SK-N-SH (cell line): ENCODE results near the gene HP1BP3. TPM values are rescaled to one million over a fixed set of nuclear protein-coding genes. Genes with fewer than 3 reads are reported as not detected.
A peak's percentile ranks its signal among the peaks of the same experiment; 100 is the strongest.

Experiments used
- CTCF ChIA-PET: fragments of 300-600, 350-600 bp; formaldehyde crosslinking; extraction: SDS; loops from one replicate; lab custom pipeline; 2021; lab: Yijun Ruan, JAX
- POLR2A ChIA-PET: fragments of 350-600 bp; sonication (Branson Sonifier 250); formaldehyde crosslinking; extraction: SDS; loops from one replicate; lab custom pipeline; 2020; ENCODE audit warnings: antibody characterized with exemption, inconsistent platforms; lab: Yijun Ruan, JAX
- DNase-seq: peaks from one replicate; pipeline ENCODE4 v3.0.0; 2012
- H2AFZ ChIP-seq: fragments of 200-600 bp; sonication (generic); 2 replicates; pipeline ENCODE4 v1.8.1; 2016; ENCODE audit warnings: antibody characterized with exemption, mild to moderate bottlenecking, low read depth
- H3F3A ChIP-seq: fragments of 200-600 bp; sonication (generic); replicated peaks from 2 replicates; pipeline ENCODE3; 2016; ENCODE audit warnings: antibody characterized with exemption, mild to moderate bottlenecking; ENCODE audit not compliant: insufficient read depth
- H3K27ac ChIP-seq, 2 experiments: fragments of 200-500 bp in 1 of 2; fragments of 200-600 bp in 1 of 2; sonication (Bioruptor generic) in 1 of 2; sonication (generic), shearing (Covaris generic) in 1 of 2; 2 replicates each; pipeline versions ENCODE4 v1.5.1 to v1.6.1; 2014 to 2016; ENCODE audit warnings: low read depth in 2 of 2, inconsistent platforms in 1 of 2, low read length in 1 of 2, mild to moderate bottlenecking in 1 of 2, mixed read lengths in 1 of 2
- H3K27me3 ChIP-seq: fragments of 200-600 bp; sonication (generic), shearing (Covaris generic); 2 replicates; pipeline ENCODE4 v1.6.1; 2016; ENCODE audit warnings: mixed run types; ENCODE audit not compliant: insufficient read depth
- H3K36me3 ChIP-seq, 2 experiments: fragments of 200-500 bp in 1 of 2; fragments of 200-600 bp in 1 of 2; sonication (Bioruptor generic) in 1 of 2; sonication (generic) in 1 of 2; replicated peaks in 1 of 2; 2 replicates each; pipeline versions ENCODE3 to v1.5.1; 2014 to 2016; ENCODE audit warnings: low read length in 1 of 2, mild to moderate bottlenecking in 1 of 2; ENCODE audit not compliant: insufficient read depth in 2 of 2, control insufficient read depth in 1 of 2
- H3K4me1 ChIP-seq, 2 experiments: fragments of 200-500 bp in 1 of 2; fragments of 200-600 bp in 1 of 2; sonication (Bioruptor generic) in 1 of 2; sonication (generic), shearing (Covaris generic) in 1 of 2; 2 replicates each; pipeline versions ENCODE4 v1.5.1 to v1.6.1; 2014 to 2016; ENCODE audit warnings: low read depth in 1 of 2, low read length in 1 of 2, mixed run types in 1 of 2; ENCODE audit not compliant: insufficient read depth in 2 of 2, control insufficient read depth in 1 of 2
- H3K4me2 ChIP-seq: fragments of 200-600 bp; sonication (generic), shearing (Covaris generic); 2 replicates; pipeline ENCODE4 v1.6.1; 2017; ENCODE audit warnings: mixed run types
- H3K4me3 ChIP-seq, 2 experiments: fragments of 200-500 bp in 1 of 2; fragments of 200-600 bp in 1 of 2; sonication (Bioruptor generic) in 1 of 2; sonication (generic), shearing (Covaris generic) in 1 of 2; 2 replicates each; pipeline versions ENCODE4 v1.5.1 to v1.8.1; 2014 to 2016; ENCODE audit warnings: low read depth in 2 of 2, inconsistent platforms in 1 of 2, low read length in 1 of 2, mild to moderate bottlenecking in 1 of 2, mixed read lengths in 1 of 2, moderate library complexity in 1 of 2
- H3K79me2 ChIP-seq: fragments of 200-600 bp; sonication (generic); 2 replicates; pipeline ENCODE4 v1.8.1; 2017; ENCODE audit warnings: mild to moderate bottlenecking; ENCODE audit not compliant: insufficient read depth
- H3K9ac ChIP-seq: fragments of 200-600 bp; sonication (generic); 2 replicates; pipeline ENCODE4 v1.6.1; 2017; ENCODE audit warnings: mixed run types
- H3K9me2 ChIP-seq: fragments of 200-600 bp; sonication (generic); 2 replicates; pipeline ENCODE4 v1.6.1; 2017; ENCODE audit warnings: mixed run types
- H3K9me3 ChIP-seq: fragments of 200-600 bp; sonication (generic); 2 replicates; pipeline ENCODE4 v1.6.1; 2017; ENCODE audit warnings: mixed run types, mild to moderate bottlenecking, moderate library complexity
- H4K20me1 ChIP-seq: fragments of 200-600 bp; sonication (generic); 2 replicates; pipeline ENCODE4 v1.6.1; 2017; ENCODE audit warnings: mild to moderate bottlenecking, mixed run types; ENCODE audit not compliant: insufficient read depth
- FOXJ3 ChIP-seq: sonication (generic); formaldehyde crosslinking; IDR thresholded peaks from 2 replicates; pipeline ENCODE4 v1.5.1; 2020; ENCODE audit warnings: mild to moderate bottlenecking, missing genetic modification reagents
- FOXM1 ChIP-seq: IDR thresholded peaks from 2 replicates; pipeline ENCODE4 v1.4.0; 2012; ENCODE audit warnings: low read depth, mild to moderate bottlenecking
- GABPA ChIP-seq: IDR thresholded peaks from 2 replicates; pipeline ENCODE4 v1.4.0; 2012; ENCODE audit warnings: low read depth, mild to moderate bottlenecking
- MXI1 ChIP-seq: IDR thresholded peaks from 2 replicates; pipeline ENCODE4 v1.6.1; 2012; ENCODE audit warnings: mild to moderate bottlenecking, low read depth, low read length, improper control_type of control experiment
- NFIC ChIP-seq: IDR thresholded peaks from 2 replicates; pipeline ENCODE4 v1.4.0; 2012; ENCODE audit warnings: borderline replicate concordance
- NRF1 ChIP-seq: IDR thresholded peaks from 2 replicates; pipeline ENCODE4 v1.6.1; 2012; ENCODE audit warnings: low read depth, mild to moderate bottlenecking, low read length
- RCOR1 ChIP-seq: fragments of 150-350 bp; IDR thresholded peaks from 2 replicates; pipeline ENCODE4 v1.6.1; 2017; ENCODE audit warnings: antibody characterized with exemption, low read length
- RXRA ChIP-seq: IDR thresholded peaks from 2 replicates; pipeline ENCODE4 v1.4.0; 2012; ENCODE audit warnings: low read depth, mild to moderate bottlenecking, borderline replicate concordance
- YY1 ChIP-seq: IDR thresholded peaks from 2 replicates; pipeline ENCODE4 v1.4.0; 2012; ENCODE audit warnings: low read depth, mild to moderate bottlenecking
- WGBS: methylation state at CpG from one replicate; pipeline ENCODE4 v1.1.6; 2017; ENCODE audit warnings: low lambda C conversion rate; 5-methylcytosine and 5-hydroxymethylcytosine counted together
- polyA plus RNA-seq, 3 experiments: library from polyadenylated mRNA; depleted of rRNA; stranded (reverse); fragments of >200 nt; gene quantifications; 2 replicates each; pipeline ENCODE4 v1.2.3, GENCODE V29; 2012
- TF ChIP-seq, protein P1 (sequence below): fragments of 150-350 bp; IDR thresholded peaks from 2 replicates; pipeline ENCODE4 v1.6.1; 2016; ENCODE audit warnings: mild to moderate bottlenecking, low read depth, low read length
- TF ChIP-seq, protein P2 (sequence below): IDR thresholded peaks from 2 replicates; pipeline ENCODE4 v1.6.1; 2012; ENCODE audit warnings: mild to moderate bottlenecking, low read depth, low read length, moderate library complexity
- TF ChIP-seq, protein P3 (sequence below): IDR thresholded peaks from 2 replicates; pipeline ENCODE4 v1.4.0; 2012; ENCODE audit warnings: low read depth, borderline replicate concordance
- TF ChIP-seq, protein P4 (sequence below): IDR thresholded peaks from 2 replicates; pipeline ENCODE4 v1.4.0; 2012; ENCODE audit warnings: low read depth

The HP1BP3 gene
- polyA plus RNA-seq, 1 of the 3 experiments (the other 2 are of a cell fraction) = 236 TPM

DNA sequence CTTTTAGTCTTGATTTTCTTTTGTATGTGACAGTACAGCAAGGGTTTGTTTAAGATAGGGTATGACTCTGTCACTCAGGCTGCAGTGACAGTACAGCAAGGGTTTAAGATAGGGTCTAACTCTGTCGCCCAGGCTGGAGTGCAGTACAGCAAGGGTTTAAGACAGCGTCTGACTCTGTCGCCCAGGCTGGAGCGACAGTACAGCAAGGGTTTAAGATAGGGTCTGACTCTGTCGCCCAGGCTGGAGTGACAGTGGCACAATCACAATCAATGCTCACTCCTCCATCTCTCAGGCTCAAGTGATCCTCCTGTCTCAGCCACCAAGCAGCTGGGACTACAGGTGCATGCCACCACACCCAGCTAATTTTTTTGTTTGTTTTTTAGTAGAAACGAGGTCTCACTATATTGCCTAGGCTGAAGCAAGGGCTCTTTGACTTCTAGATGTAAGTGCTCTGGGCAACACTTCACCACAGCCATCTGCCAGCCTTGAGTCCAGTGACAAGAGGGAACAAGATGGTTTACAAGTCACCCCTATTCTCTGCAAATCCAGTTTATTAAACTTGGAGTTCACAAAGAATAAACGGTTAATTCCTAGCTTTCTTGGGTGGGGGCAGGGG is 53.6 kb downstream of the HP1BP3 start:
- no peak for DNase-seq
- H3K4me3 ChIP-seq = peak overlapping the region in 1 of 2 experiments; percentile 68; a peak in 1 of 4 replicates

More for the DNA sequence above, 53.6 kb downstream of the HP1BP3 start:
- no peaks in the 10 kb centered on the region for H4K20me1 ChIP-seq
- no peaks in the 10 kb centered on the region for H3K27me3 ChIP-seq
- H3K9me2 ChIP-seq = no peaks in the 10 kb centered on the region
- no peak overlapping the region for H2AFZ ChIP-seq
- peak overlapping the region; percentile 96 for H3K4me2 ChIP-seq
- TF ChIP-seq GABPA (no peak), YY1 (no peak), RCOR1 (no peak), NRF1 (no peak), FOXJ3 (CRISPR knock-in tag) (no peak), MXI1 (no peak), RXRA (no peak), NFIC (no peak), FOXM1 (no peak)
- TF ChIP-seq, protein P1, sequence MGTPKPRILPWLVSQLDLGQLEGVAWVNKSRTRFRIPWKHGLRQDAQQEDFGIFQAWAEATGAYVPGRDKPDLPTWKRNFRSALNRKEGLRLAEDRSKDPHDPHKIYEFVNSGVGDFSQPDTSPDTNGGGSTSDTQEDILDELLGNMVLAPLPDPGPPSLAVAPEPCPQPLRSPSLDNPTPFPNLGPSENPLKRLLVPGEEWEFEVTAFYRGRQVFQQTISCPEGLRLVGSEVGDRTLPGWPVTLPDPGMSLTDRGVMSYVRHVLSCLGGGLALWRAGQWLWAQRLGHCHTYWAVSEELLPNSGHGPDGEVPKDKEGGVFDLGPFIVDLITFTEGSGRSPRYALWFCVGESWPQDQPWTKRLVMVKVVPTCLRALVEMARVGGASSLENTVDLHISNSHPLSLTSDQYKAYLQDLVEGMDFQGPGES = no peak
- TF ChIP-seq, protein P2, sequence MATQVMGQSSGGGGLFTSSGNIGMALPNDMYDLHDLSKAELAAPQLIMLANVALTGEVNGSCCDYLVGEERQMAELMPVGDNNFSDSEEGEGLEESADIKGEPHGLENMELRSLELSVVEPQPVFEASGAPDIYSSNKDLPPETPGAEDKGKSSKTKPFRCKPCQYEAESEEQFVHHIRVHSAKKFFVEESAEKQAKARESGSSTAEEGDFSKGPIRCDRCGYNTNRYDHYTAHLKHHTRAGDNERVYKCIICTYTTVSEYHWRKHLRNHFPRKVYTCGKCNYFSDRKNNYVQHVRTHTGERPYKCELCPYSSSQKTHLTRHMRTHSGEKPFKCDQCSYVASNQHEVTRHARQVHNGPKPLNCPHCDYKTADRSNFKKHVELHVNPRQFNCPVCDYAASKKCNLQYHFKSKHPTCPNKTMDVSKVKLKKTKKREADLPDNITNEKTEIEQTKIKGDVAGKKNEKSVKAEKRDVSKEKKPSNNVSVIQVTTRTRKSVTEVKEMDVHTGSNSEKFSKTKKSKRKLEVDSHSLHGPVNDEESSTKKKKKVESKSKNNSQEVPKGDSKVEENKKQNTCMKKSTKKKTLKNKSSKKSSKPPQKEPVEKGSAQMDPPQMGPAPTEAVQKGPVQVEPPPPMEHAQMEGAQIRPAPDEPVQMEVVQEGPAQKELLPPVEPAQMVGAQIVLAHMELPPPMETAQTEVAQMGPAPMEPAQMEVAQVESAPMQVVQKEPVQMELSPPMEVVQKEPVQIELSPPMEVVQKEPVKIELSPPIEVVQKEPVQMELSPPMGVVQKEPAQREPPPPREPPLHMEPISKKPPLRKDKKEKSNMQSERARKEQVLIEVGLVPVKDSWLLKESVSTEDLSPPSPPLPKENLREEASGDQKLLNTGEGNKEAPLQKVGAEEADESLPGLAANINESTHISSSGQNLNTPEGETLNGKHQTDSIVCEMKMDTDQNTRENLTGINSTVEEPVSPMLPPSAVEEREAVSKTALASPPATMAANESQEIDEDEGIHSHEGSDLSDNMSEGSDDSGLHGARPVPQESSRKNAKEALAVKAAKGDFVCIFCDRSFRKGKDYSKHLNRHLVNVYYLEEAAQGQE = no peak
- TF ChIP-seq, protein P3, sequence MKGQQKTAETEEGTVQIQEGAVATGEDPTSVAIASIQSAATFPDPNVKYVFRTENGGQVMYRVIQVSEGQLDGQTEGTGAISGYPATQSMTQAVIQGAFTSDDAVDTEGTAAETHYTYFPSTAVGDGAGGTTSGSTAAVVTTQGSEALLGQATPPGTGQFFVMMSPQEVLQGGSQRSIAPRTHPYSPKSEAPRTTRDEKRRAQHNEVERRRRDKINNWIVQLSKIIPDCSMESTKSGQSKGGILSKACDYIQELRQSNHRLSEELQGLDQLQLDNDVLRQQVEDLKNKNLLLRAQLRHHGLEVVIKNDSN = no peak
- TF ChIP-seq, protein P4, sequence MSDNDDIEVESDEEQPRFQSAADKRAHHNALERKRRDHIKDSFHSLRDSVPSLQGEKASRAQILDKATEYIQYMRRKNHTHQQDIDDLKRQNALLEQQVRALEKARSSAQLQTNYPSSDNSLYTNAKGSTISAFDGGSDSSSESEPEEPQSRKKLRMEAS = no peak
- TF ChIP-seq, all 33 proteins: peak for 0
- ChIA-PET POLR2A (no interaction called here), CTCF (interaction anchor here (0.8 to 1.7 kb wide), 9 partner anchors 16 to 635 kb away, joined by 3 to 4 read pairs (median 3); partner anchors contain the start of gene KIF17)
- WGBS = 17% methylated on average over 6 of the region's 7 CpGs
- no peaks in the 10 kb centered on the region; the same call in 1 of the 2 replicates for H3K79me2 ChIP-seq
- peaks cover 26% of the 10 kb centered on the region for H3F3A ChIP-seq
- H3K9me3 ChIP-seq = no peaks in the 10 kb centered on the region
- peak overlapping the region; percentile 16 to 90; a peak in 3 of 4 replicates for H3K27ac ChIP-seq
- peaks cover 9 to 17% of the 10 kb centered on the region in 2 experiments; a peak in 3 of 4 replicates for H3K4me1 ChIP-seq
- H3K9ac ChIP-seq = peak overlapping the region; percentile 20; the same call in 1 of the 2 replicates
- H3K36me3 ChIP-seq = peaks cover 14 to 25% of the 10 kb centered on the region in 2 experiments
